IPS-NIHi11 (cell line): ENCODE results near the gene ALPG.
A peak's percentile ranks its signal among the peaks of the same experiment; 100 is the strongest.
"Not testable (repeated sequence)": the region's sequence is repeated elsewhere in the genome, so short reads cannot be mapped to it uniquely, and the experiment has no call there.

Source experiments
- DNase-seq: peaks from one replicate; pipeline ENCODE4 v3.0.0; 2012; ENCODE audit warnings: mixed read lengths, low spot score

The ALPG gene

GRCh38 chr2:232419245-232420072 lies 12.8 kb downstream of the ALPG start:
- no peak for DNase-seq

- DNase-seq = no peak
Measured at GRCh38 chr2:232420073-232420454, 13.4 kb downstream of the ALPG start.

GRCh38 chr2:232420463-232421188 lies 14.0 kb downstream of the ALPG start:
- peak; percentile 75 for DNase-seq

GRCh38 chr2:232421189-232421785 lies 14.6 kb downstream of the ALPG start:
- no peak for DNase-seq

- DNase-seq = no peak
Measured at GRCh38 chr2:232422051-232422450, 15.4 kb downstream of the ALPG start.

GRCh38 chr2:232422996-232423395 lies 16.4 kb downstream of the ALPG start:
- DNase-seq = not testable (repeated sequence)

GRCh38 chr2:232423407-232423806 lies 16.8 kb downstream of the ALPG start:
- not testable (repeated sequence) for DNase-seq

- no peak for DNase-seq
Measured at GRCh38 chr2:232431705-232432590, 25.3 kb downstream of the ALPG start.

- peak; percentile 39 for DNase-seq
Measured at GRCh38 chr2:232432598-232433184, 26.0 kb downstream of the ALPG start.

- not testable (repeated sequence) for DNase-seq
Measured at GRCh38 chr2:232433622-232434021, 27.0 kb downstream of the ALPG start.

- DNase-seq = no peak
Measured at GRCh38 chr2:232434091-232434490, 27.4 kb downstream of the ALPG start.

GRCh38 chr2:232434563-232435374 lies 28.1 kb downstream of the ALPG start:
- DNase-seq = no peak

- DNase-seq = no peak
Measured at GRCh38 chr2:232435375-232435648, 28.7 kb downstream of the ALPG start.

GRCh38 chr2:232435805-232436204 lies 29.2 kb downstream of the ALPG start:
- DNase-seq = no peak

GRCh38 chr2:232436381-232437194 lies 29.9 kb downstream of the ALPG start:
- peak; percentile 21 for DNase-seq

- DNase-seq = no peak
Measured at GRCh38 chr2:232437195-232437571, 30.5 kb downstream of the ALPG start.

GRCh38 chr2:232438091-232438490 lies 31.4 kb downstream of the ALPG start:
- no peak for DNase-seq

- DNase-seq = peak; percentile 17
Measured at GRCh38 chr2:232438951-232439757, 32.5 kb downstream of the ALPG start.

- DNase-seq = no peak
Measured at GRCh38 chr2:232439758-232440135, 33.1 kb downstream of the ALPG start.
